ENCODE measurements around the gene ELAVL1.

The ELAVL1 gene

DNA sequence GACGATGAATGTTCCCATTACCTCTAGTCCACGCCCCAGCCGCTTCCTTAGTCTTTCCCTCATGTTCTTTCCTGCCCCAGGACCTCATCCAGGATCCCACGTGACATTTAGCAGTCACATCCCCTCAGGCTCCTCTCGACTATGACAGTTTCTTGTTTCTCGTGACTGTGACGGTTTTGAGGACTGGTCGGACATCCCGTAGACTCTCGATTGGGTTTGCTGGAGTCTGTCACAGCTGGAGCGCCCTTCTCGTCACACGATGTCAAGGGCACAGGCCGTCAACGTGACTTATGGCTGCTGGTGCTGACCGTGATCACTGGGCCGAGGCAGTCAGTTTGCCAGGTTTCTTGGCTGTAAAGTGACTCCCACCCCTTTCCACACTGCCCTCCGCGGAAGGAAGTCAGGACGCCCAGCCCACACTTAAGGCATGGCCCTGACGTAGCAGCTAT lies 22.8 kb downstream of the ELAVL1 start:
- no peak for DNase-seq (ENCODE audit: low spot score)
- TF ChIP-seq, protein P1, sequence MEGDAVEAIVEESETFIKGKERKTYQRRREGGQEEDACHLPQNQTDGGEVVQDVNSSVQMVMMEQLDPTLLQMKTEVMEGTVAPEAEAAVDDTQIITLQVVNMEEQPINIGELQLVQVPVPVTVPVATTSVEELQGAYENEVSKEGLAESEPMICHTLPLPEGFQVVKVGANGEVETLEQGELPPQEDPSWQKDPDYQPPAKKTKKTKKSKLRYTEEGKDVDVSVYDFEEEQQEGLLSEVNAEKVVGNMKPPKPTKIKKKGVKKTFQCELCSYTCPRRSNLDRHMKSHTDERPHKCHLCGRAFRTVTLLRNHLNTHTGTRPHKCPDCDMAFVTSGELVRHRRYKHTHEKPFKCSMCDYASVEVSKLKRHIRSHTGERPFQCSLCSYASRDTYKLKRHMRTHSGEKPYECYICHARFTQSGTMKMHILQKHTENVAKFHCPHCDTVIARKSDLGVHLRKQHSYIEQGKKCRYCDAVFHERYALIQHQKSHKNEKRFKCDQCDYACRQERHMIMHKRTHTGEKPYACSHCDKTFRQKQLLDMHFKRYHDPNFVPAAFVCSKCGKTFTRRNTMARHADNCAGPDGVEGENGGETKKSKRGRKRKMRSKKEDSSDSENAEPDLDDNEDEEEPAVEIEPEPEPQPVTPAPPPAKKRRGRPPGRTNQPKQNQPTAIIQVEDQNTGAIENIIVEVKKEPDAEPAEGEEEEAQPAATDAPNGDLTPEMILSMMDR (IDR thresholded peaks at IDR 0.05; ENCODE audit: borderline replicate concordance, control extremely low read depth, extremely low read depth, insufficient read depth, missing control alignments) = no peak
- in situ Hi-C loops (cut with MboI; ENCODE audit: low sequenced_read_pairs, unreplicated experiment) = no loop called here

DNA sequence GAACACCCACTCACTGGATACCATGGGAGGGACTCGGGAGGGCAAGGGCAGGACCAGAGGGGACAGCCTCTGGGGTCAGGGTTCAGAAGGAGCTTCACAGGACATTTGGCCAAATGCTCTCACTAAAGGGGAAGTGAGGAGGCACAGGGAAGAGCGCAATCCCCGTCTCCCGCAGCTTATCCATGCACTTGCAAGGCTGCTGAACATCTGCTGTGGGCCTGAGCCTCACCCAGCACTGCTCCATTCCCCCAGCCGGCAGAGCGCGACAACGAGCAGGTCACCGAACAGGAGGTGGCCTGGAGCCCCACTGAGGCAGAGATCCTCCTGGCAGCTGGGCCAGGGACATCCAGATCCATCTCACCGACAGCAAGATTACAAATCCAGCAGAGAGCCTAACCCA lies 23.3 kb downstream of the ELAVL1 start:
- in situ Hi-C loops (cut with MboI; ENCODE audit: low sequenced_read_pairs, unreplicated experiment) = no loop called here
- TF ChIP-seq, protein P1 (IDR thresholded peaks at IDR 0.05; ENCODE audit: borderline replicate concordance, control extremely low read depth, extremely low read depth, insufficient read depth, missing control alignments) = no peak
- DNase-seq (ENCODE audit: low spot score) = no peak

DNA sequence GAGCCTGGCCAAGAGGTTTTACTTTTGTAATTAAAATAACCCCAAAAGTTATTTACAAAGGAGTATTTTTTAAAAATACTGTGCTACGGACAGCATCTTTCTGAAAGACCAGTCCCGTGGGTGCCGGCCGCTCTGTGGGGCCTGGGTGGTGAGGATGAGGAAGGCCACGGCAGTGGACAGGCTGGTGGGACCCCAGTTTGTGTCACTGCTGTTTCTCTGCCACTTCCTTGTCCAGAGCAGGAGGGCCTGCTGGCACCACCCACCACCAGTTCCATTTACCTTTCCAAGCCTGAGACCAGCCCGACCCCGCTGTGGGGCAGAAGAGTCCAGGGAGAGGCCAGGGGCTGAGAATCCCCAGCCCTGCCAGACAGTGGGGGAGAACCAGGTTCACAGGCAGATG lies 23.8 kb downstream of the ELAVL1 start:
- TF ChIP-seq, protein P1 (IDR thresholded peaks at IDR 0.05; ENCODE audit: borderline replicate concordance, control extremely low read depth, extremely low read depth, insufficient read depth, missing control alignments) = no peak
- DNase-seq (ENCODE audit: low spot score) = no peak
- in situ Hi-C loops (cut with MboI; ENCODE audit: low sequenced_read_pairs, unreplicated experiment) = no loop called here

DNA sequence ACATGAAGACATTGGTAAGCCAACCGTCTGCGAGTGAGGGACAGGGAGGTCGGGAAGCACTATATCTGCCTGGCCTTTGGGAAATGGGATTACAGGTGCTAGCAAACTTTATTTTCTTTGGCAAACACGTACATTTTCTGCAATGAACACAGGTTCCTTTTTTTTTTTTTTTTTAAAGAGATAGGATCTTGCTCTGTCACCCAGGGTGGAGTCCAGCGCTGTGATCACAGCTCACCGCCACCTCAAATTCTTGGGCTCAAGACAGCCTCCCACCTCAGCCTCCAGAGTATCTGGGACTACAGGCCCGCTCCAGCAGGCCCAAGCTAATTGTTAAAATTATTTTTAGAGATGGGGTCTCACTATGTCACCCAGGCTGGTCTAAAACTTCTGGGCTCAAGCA lies 24.2 kb downstream of the ELAVL1 start:
- no peak for DNase-seq (ENCODE audit: low spot score)
- in situ Hi-C loops (cut with MboI; ENCODE audit: low sequenced_read_pairs, unreplicated experiment) = no loop called here
- TF ChIP-seq, protein P1 (IDR thresholded peaks at IDR 0.05; ENCODE audit: borderline replicate concordance, control extremely low read depth, extremely low read depth, insufficient read depth, missing control alignments) = no peak

DNA sequence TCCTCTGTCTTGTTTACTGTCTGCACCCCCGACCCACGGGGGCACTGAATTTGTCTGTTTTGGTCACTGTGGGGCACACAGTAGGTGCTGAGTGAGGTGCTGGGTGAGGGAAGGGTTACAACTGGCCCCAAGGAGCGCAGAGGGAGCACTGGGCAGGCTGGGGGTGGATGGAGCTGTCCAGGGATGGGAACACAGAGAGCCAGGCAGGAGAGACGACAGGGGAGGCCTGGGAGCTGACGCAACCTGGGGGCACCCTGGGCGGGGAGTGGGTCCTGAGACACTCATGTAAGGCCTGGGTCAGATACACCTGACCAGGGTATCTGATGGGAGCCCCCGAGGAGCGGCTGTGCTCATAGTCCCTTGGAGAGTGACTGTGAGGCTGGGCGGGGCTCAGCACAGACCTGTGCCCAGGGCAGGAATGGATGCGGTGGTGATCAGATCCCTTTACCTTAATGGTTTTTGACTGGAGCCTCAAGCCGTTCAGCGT lies 24.8 kb downstream of the ELAVL1 start:
- TF ChIP-seq, protein P1 (IDR thresholded peaks at IDR 0.05; ENCODE audit: borderline replicate concordance, control extremely low read depth, extremely low read depth, insufficient read depth, missing control alignments) = no peak
- no peak for DNase-seq (ENCODE audit: low spot score)
- in situ Hi-C loops (cut with MboI; ENCODE audit: low sequenced_read_pairs, unreplicated experiment) = no loop called here

DNA sequence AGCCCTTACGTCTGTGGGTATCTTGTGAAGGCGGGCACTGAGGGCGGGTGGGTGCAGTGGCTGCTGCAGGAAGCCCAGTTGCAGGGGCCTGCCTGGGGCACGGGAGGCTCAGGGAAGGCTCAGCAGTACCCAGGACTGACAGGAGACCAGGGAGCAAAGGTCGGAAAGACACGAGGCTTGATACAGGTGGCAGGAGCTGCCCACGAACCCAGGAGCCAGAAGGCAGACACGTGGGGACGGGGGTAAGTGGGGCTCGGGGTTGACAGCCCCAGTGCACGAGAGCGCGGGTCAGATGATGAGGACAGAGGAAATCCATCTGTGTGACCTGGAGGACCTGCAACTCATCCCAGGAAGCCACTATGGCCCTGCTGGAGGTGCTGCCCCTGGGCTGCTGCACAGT lies 25.3 kb downstream of the ELAVL1 start:
- TF ChIP-seq, protein P1 (IDR thresholded peaks at IDR 0.05; ENCODE audit: borderline replicate concordance, control extremely low read depth, extremely low read depth, insufficient read depth, missing control alignments) = no peak
- DNase-seq (ENCODE audit: low spot score) = no peak
- in situ Hi-C loops (cut with MboI; ENCODE audit: low sequenced_read_pairs, unreplicated experiment) = no loop called here

DNA sequence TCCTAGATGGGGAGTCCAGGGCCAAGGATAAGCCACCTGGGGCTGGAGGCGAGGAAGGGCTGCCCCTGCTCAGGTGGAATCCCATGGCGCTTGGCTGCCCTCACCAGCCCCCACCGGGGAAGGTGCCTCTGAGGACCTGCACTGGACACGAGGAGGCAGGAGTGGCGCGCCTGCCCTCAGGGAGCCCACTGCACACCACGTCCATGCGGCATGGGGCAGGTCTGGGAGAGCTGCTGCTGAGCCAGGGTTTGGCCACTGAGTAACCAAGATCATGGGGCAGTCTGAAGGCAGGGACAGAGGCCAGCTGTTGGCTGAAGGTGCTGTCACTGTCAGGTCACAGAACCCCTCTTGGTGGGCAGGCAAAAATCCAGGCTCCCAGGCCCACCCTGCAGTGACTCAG lies 25.9 kb downstream of the ELAVL1 start:
- DNase-seq (ENCODE audit: low spot score) = no peak
- in situ Hi-C loops (cut with MboI; ENCODE audit: low sequenced_read_pairs, unreplicated experiment) = no loop called here
- TF ChIP-seq, protein P1 (IDR thresholded peaks at IDR 0.05; ENCODE audit: borderline replicate concordance, control extremely low read depth, extremely low read depth, insufficient read depth, missing control alignments) = no peak
